DOHH2 (cell line): ENCODE measurements around the gene IGFL2.

Experiments used
- H3F3A ChIP-seq: fragments of 200-600 bp; sonication (generic), shearing (Covaris generic); 2 replicates; pipeline ENCODE4 v1.6.0; 2016; ENCODE audit warnings: antibody characterized with exemption, mild to moderate bottlenecking; ENCODE audit not compliant: control insufficient read depth, insufficient read depth
- H3K27ac ChIP-seq: fragments of 200-600 bp; sonication (generic); 2 replicates; pipeline ENCODE4 v1.5.1; 2014; ENCODE audit warnings: low read depth, mild to moderate bottlenecking, low read length, moderate library complexity
- H3K27me3 ChIP-seq: fragments of 200-600 bp; sonication (generic); 2 replicates; pipeline ENCODE4 v1.6.1; 2014; ENCODE audit warnings: mild to moderate bottlenecking, low read length, mixed read lengths; ENCODE audit not compliant: control insufficient read depth
- H3K36me3 ChIP-seq: fragments of 200-600 bp; sonication (generic); 2 replicates; pipeline ENCODE4 v1.6.1; 2014; ENCODE audit warnings: mild to moderate bottlenecking, low read length, moderate library complexity, mixed read lengths; ENCODE audit not compliant: control insufficient read depth
- H3K4me1 ChIP-seq: fragments of 200-600 bp; sonication (generic); 2 replicates; pipeline ENCODE4 v1.6.1; 2014; ENCODE audit warnings: mild to moderate bottlenecking, low read length, mixed read lengths; ENCODE audit not compliant: control insufficient read depth
- H3K4me2 ChIP-seq: fragments of 200-600 bp; sonication (generic); 2 replicates; pipeline ENCODE4 v1.6.0; 2014; ENCODE audit warnings: mild to moderate bottlenecking, low read length, moderate library complexity
- H3K4me3 ChIP-seq: fragments of 200-600 bp; sonication (generic); 2 replicates; pipeline ENCODE4 v1.5.1; 2014; ENCODE audit warnings: mild to moderate bottlenecking, low read length, mixed read lengths
- H3K79me2 ChIP-seq: fragments of 200-600 bp; sonication (generic); 2 replicates; pipeline ENCODE4 v1.6.1; 2014; ENCODE audit warnings: mild to moderate bottlenecking, low read length, mixed read lengths; ENCODE audit not compliant: control insufficient read depth
- H3K9me2 ChIP-seq: fragments of 200-600 bp; sonication (generic); replicated peaks from 2 replicates; pipeline ENCODE4 v1.6.1; 2014; ENCODE audit warnings: mild to moderate bottlenecking, low read length, mixed read lengths; ENCODE audit not compliant: control insufficient read depth
- H3K9me3 ChIP-seq: fragments of 200-600 bp; sonication (generic); 2 replicates; pipeline ENCODE4 v1.6.1; 2014; ENCODE audit warnings: antibody characterized with exemption, low read length, mixed read lengths; ENCODE audit not compliant: control insufficient read depth, insufficient read depth
- H4K20me1 ChIP-seq: fragments of 200-600 bp; sonication (generic); 2 replicates; pipeline ENCODE4 v1.6.0; 2014; ENCODE audit warnings: low read depth, mild to moderate bottlenecking, antibody characterized with exemption, low read length, moderate library complexity; ENCODE audit not compliant: control insufficient read depth, insufficient read depth
- EZH2phosphoT487 ChIP-seq: fragments of 200-600 bp; sonication (generic); IDR thresholded peaks from 2 replicates; pipeline ENCODE4 v1.6.1; 2017; ENCODE audit warnings: borderline replicate concordance, mild to moderate bottlenecking, antibody characterized with exemption, low read length, moderate library complexity, mixed read lengths
- TF ChIP-seq, protein P1 (sequence below): fragments of 200-600 bp; sonication (generic); IDR thresholded peaks from one replicate; pipeline ENCODE4 v1.5.1; 2014; ENCODE audit warnings: antibody characterized with exemption, mild to moderate bottlenecking, low read depth, low read length; ENCODE audit not compliant: poor library complexity, severe bottlenecking

The IGFL2 gene

DNA sequence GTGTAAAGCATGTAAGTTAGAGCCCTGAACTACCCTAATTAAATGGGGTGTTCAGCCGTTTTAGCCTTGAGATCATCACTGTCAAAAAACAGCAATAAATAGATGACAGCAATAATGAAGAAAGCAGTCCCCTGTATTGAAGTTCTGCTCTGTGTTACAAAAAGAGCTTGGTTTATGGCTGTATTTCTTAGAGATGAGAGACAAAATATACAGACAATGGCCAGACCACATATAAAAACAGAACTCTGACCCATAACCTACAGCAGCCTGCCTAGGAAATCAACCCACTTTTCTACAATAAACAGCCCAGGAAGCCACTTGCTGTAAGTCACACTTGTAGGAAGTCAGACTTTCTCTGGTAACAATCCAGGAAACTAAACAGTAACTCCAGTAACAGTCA, 34.3 kb upstream of the IGFL2 start:
- no peaks in the 10 kb centered on the region for H4K20me1 ChIP-seq
- no peaks in the 10 kb centered on the region for H3K9me2 ChIP-seq
- no peaks in the 10 kb centered on the region for H3K36me3 ChIP-seq
- no peaks in the 10 kb centered on the region for H3K79me2 ChIP-seq
- TF ChIP-seq, protein P1, sequence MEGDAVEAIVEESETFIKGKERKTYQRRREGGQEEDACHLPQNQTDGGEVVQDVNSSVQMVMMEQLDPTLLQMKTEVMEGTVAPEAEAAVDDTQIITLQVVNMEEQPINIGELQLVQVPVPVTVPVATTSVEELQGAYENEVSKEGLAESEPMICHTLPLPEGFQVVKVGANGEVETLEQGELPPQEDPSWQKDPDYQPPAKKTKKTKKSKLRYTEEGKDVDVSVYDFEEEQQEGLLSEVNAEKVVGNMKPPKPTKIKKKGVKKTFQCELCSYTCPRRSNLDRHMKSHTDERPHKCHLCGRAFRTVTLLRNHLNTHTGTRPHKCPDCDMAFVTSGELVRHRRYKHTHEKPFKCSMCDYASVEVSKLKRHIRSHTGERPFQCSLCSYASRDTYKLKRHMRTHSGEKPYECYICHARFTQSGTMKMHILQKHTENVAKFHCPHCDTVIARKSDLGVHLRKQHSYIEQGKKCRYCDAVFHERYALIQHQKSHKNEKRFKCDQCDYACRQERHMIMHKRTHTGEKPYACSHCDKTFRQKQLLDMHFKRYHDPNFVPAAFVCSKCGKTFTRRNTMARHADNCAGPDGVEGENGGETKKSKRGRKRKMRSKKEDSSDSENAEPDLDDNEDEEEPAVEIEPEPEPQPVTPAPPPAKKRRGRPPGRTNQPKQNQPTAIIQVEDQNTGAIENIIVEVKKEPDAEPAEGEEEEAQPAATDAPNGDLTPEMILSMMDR = no peak
- TF ChIP-seq EZH2phosphoT487 = no peak
- H3K4me1 ChIP-seq = no peaks in the 10 kb centered on the region
- no peak overlapping the region for H3K4me2 ChIP-seq
- H3K9me3 ChIP-seq = no peaks in the 10 kb centered on the region
- H3K27me3 ChIP-seq = peaks cover 24% of the 10 kb centered on the region
- no peak overlapping the region for H3K4me3 ChIP-seq
- no peak overlapping the region for H3K27ac ChIP-seq
- H3F3A ChIP-seq = no peaks in the 10 kb centered on the region

DNA sequence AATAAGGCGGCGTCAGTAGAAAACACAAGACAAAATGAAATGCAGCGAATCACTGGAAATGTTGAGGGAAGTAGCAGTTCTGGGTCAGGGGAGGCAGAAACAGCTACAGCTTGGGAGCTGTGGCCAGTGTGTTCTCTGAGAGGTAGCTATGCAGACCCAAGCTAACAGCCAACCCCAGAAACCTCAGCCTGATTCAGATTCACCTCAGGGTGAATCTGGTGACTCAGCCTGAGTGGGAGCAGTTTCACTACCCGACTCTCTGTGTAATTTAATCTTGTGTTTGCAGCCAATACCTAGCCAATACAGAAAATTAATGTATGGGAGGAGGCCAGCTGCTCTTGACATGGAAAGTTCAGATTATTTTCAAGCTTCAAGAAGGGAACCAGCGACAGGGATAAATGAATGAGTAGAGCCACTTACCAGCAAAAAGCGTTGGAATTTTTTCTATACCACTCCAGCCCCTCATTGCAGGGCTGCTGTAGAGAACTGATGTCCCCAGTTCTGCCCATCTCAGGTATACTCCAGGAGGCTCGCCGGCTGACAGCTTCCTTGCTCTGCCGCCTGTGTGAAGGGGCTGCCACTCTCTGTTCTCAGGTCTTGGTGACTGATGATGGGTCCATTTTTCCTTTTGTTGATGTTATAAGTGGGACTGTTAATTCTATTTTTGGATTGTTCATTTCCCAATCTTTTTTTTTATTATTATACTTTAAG, 32.5 kb upstream of the IGFL2 start:
- H3K27me3 ChIP-seq = peaks cover 24% of the 10 kb centered on the region
- H3K27ac ChIP-seq = no peak overlapping the region
- H3K9me3 ChIP-seq = no peaks in the 10 kb centered on the region
- H3K4me3 ChIP-seq = no peak overlapping the region
- H3K36me3 ChIP-seq = no peaks in the 10 kb centered on the region
- TF ChIP-seq EZH2phosphoT487 = no peak
- TF ChIP-seq, protein P1 = no peak
- H3F3A ChIP-seq = no peaks in the 10 kb centered on the region
- H3K9me2 ChIP-seq = no peaks in the 10 kb centered on the region
- no peaks in the 10 kb centered on the region for H3K4me1 ChIP-seq
- H4K20me1 ChIP-seq = no peaks in the 10 kb centered on the region
- H3K4me2 ChIP-seq = no peak overlapping the region
- no peaks in the 10 kb centered on the region for H3K79me2 ChIP-seq

DNA sequence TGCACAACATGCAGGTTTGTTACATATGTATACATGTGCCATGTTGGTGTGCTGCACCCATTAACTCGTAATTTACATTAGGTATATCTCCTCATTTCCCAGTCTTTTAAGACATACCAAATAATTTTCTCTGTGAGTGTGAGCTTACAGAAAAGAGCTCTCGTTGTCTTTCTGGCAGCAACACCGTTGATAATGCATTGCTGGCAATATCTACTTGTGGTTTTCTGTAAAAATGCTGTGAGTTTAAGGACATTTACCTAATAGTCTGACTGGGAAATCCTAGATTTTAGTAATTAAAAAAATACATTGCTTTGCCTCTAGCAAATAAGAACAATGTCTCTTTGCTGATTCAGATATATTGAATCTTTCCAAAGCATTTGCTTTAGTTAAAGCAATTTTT, 31.9 kb upstream of the IGFL2 start:
- Histone ChIP-seq H3K79me2 (no peaks in the 10 kb centered on the region), H4K20me1 (no peaks in the 10 kb centered on the region), H3K9me2 (no peaks in the 10 kb centered on the region), H3K4me2 (no peak overlapping the region), H3K27ac (no peak overlapping the region), H3K9me3 (no peaks in the 10 kb centered on the region), H3K4me1 (no peaks in the 10 kb centered on the region), H3K36me3 (no peaks in the 10 kb centered on the region), H3K27me3 (peaks cover 21% of the 10 kb centered on the region), H3F3A (no peaks in the 10 kb centered on the region), H3K4me3 (no peak overlapping the region)
- TF ChIP-seq EZH2phosphoT487 = no peak
- TF ChIP-seq, protein P1 = no peak
